DMS114 treated with DMSO at 0.1 percent for 48 hours (cell line): ENCODE data around the gene PTPN3.

Experiments used
- DNase-seq: peaks from one replicate; lab custom pipeline; 2025; ENCODE audit not compliant: unreplicated experiment; lab: John Stamatoyannopoulos, UW

Gene PTPN3

GRCh38 chr9:109504689-109505088, 6.6 kb upstream of the PTPN3 start:
- no peak for DNase-seq

GRCh38 chr9:109500421-109500974, 2.4 kb upstream of the PTPN3 start:
- DNase-seq: no peak

- DNase-seq: peak; percentile 11
Measured at GRCh38 chr9:109499631-109500410, 1.7 kb upstream of the PTPN3 start.

GRCh38 chr9:109499093-109499630, 1.1 kb upstream of the PTPN3 start:
- DNase-seq: no peak

- no peak for DNase-seq
Measured at GRCh38 chr9:109497226-109498153, 617 bp downstream of the PTPN3 start.

GRCh38 chr9:109496841-109497225, 1.3 kb downstream of the PTPN3 start:
- no peak for DNase-seq

GRCh38 chr9:109496218-109496617, 1.9 kb downstream of the PTPN3 start:
- DNase-seq: no peak

- DNase-seq: no peak
Measured at GRCh38 chr9:109493648-109494047, 4.5 kb downstream of the PTPN3 start.

- DNase-seq: no peak
Measured at GRCh38 chr9:109491590-109491989, 6.5 kb downstream of the PTPN3 start.

- no peak for DNase-seq
Measured at GRCh38 chr9:109488791-109489492, 9.2 kb downstream of the PTPN3 start.

- no peak for DNase-seq
Measured at GRCh38 chr9:109488351-109488750, 9.8 kb downstream of the PTPN3 start.

- DNase-seq: no peak
Measured at GRCh38 chr9:109487247-109487646, 10.9 kb downstream of the PTPN3 start.

- no peak for DNase-seq
Measured at GRCh38 chr9:109483744-109484429, 14.2 kb downstream of the PTPN3 start.

- DNase-seq: no peak
Measured at GRCh38 chr9:109482391-109482916, 15.7 kb downstream of the PTPN3 start.

GRCh38 chr9:109481856-109482255, 16.3 kb downstream of the PTPN3 start:
- DNase-seq: no peak

GRCh38 chr9:109479822-109480221, 18.3 kb downstream of the PTPN3 start:
- no peak for DNase-seq

GRCh38 chr9:109478665-109479380, 19.3 kb downstream of the PTPN3 start:
- DNase-seq: no peak

GRCh38 chr9:109478051-109478563, 20.0 kb downstream of the PTPN3 start:
- no peak for DNase-seq
